ENCODE results near the gene OPRM1. TPM values are rescaled to one million over a fixed set of nuclear protein-coding genes. Genes with fewer than 3 reads are reported as not detected.

Gene OPRM1
- total RNA-seq, 1 donor from 2014 or later = 21.9 TPM

DNA sequence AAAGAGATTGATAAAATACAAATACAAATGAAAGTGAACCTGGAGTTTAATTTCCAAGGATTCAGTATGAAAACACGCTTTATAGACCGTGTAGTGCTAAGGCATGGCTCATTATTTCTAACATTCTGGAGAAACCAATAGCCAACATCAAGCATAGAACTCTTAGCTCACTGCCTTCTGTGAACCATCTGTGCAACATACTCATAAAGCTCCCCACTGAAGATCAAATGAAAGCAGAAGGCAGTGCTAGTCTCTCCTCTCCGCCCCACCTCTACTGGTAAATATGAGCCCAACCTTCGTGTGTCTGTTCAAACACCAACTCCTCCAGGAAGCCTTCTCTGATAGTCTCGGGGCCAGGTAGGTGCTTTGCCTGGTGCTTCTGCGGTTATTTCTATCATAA lies 163.9 kb downstream of the OPRM1 start:
- DNase-seq (ENCODE audit: low spot score) = no peak

DNA sequence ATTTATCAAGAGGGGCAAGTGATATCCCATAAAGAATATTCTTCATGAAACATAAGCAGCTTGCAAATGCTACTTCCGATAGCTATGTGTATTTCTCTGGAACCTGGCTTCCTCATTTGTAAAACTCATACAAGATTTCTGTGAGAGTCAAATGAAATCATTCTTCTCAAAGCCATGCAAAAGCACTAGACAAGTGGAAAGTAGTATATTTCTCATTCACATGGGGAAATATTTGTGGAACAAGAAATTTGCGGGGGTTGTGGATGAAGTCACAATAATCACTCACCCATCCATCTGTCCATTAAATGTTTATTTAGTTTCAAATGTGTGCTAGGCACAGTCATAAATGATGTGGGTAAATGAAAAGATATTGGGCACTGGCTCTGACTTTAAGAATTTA lies 167.1 kb downstream of the OPRM1 start:
- DNase-seq (ENCODE audit: low spot score) = no peak

DNA sequence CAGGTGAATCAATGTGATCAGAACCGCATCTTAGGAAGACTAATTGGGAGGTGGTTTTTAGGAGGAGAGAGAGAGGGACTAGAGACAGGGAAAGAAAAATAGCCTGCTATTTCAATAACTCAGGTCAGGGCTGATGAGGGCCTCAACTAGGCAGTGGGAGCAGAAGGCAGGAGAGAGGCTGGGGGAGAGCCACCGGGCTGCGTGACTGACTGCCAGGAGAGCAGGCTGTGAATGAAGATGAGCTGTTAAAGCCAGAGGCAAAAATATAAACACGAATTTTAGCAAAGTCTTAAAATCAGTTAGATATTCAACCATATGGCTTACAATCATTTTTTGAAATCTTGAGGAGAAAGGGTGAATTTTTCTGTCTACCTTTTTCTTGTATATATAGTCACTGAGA lies 168.0 kb downstream of the OPRM1 start:
- no peak for DNase-seq (ENCODE audit: low spot score)

DNA sequence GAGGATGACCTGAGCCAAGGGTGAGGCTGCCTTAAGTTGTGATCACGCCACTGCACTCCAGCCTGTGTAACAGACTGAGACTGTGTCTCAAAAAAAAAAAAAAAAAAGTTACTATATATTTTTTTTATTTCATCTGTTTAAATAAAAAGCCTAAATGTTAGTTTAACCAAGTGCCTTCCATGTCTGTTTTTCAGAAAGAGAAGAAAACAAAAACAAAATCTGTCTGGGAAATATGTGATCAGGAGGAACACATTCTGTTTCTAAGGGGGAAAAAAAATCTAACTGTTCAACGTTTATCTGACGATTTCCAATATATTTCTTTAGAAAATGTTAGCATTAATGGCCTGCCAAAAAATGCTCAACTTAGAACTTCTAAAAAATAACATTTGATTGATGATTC lies 170.5 kb downstream of the OPRM1 start:
- DNase-seq (ENCODE audit: low spot score) = no peak

DNA sequence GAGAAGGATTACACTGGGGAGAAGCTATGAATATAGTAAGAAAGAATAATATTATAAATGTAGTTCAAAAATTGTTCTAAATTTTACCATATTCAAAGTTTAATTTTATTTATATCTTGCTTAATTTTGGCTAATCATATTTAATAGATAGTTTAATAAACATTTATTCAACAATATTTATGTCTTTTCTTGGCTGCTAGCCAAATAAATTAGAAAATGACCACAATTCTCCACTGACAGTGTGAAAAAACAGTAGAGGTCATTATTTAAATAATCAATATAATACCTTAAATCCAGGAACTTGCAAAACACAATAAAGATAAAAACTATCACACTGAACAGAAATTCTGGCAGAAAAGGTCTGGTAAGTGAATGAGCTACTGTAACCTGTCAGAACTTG lies 171.6 kb downstream of the OPRM1 start:
- no peak for DNase-seq (ENCODE audit: low spot score)

DNA sequence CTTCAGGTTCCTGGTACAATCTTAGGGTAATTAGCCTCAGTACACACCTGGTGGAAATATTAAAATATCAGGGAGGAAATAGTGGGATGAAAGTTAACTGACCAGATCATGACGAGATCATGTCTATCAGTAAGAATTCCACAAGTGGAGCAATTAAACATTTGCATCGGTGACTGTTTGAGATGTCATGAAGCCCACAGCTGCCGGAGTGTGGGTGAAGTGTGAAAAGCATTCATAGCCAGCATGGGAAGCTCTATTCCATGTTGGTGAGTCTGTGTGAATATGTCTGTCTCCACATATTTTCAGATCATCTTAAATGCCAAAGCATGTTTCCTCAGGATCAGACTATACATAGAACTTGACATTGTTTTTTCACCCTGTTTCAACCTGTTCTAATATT lies 174.7 kb downstream of the OPRM1 start:
- no peak for DNase-seq (ENCODE audit: low spot score)

DNA sequence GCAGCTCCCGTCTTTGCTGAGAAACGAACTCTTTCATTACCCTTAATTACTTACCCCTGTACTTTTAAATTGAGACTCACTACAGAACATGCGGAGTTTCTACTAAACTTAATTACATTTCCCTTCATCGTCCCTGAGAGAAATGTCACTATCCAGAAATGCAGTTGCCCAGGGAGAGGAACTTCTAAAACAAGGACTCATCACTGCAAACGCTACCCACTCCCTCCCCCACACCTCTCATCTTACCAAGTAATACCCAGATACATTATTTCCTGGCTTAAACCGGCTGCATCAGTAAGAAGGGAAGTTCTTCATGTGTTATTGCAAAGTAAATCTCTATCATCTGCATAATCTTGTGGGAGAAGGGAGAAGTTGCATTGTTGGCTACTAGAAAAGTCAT lies 179.3 kb downstream of the OPRM1 start:
- peak; percentile 25 for DNase-seq (ENCODE audit: low spot score)

DNA sequence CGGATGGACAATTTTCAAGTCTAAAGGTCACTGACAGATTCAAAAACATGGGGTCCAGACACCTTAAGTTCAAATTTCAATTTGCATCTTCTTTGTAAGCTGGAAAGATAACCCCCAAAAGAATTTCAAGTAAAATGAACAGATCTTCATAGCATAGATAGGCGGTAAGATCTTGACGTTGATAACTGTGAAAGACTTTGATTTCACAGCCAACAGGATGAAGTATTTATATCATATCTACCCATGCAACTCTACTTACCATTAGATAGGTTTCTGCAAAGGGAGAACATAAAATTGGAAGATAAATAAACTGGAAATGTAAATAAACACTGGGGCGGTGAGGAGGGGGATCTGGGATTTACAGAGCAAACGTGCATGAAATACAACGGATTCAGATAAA lies 179.7 kb downstream of the OPRM1 start:
- no peak for DNase-seq (ENCODE audit: low spot score)

DNA sequence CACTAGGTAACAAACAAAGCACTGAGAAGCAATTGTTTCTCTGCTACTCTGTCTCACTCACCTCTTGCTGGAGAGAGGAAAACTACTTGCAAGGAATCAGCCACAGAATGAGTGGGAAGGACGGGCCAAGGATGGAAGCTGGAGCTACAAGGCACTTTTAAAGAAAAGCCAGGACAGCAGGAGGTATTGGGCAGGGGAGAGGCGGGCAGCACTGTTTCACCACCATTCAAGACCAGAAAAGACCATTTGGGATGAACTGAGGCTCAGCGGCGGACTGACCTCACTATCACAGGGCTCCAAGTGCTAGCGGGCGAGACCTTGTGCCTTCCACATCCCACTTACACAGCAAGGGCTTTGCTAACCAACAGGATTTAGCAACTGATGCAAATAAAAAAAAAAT lies 180.2 kb downstream of the OPRM1 start:
- no peak for DNase-seq (ENCODE audit: low spot score)

DNA sequence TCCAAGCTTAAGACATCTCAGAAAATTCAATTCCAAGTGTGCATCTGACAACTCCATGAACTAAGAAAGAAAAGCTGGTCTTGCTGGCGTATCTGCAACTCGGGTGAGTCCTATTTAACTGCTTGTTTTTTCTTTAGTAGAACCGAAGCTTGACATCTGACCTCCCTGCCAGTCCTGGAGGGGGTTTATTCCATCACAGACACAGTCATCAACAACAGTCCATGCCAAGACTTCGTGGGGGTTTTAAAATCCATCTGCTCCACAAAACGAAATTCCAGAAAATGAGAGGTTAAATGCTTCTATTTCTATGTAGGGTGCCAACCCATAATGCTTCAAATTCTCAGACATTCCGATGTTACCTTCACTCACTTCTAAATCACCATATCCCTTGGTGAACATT lies 183.7 kb downstream of the OPRM1 start:
- DNase-seq (ENCODE audit: low spot score) = peak; percentile 40

DNA sequence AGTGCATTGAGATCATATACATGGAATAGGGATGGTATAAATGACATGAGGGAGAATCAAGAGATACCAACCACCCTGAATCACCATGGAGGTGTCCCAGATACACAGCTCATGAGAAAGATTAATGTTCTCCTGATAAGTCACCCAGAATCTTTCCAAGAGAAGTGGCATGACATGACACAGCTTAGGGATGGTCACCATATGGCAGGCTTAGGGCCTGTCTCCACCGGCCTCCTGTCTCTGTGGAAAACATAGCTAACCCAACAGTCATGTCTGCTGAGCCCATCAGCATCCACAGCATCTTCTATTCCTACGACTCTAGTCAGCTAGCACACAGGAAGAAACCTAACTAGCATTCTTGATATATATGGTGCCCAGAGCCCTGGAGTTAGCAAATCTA lies 184.3 kb downstream of the OPRM1 start:
- DNase-seq (ENCODE audit: low spot score) = no peak

DNA sequence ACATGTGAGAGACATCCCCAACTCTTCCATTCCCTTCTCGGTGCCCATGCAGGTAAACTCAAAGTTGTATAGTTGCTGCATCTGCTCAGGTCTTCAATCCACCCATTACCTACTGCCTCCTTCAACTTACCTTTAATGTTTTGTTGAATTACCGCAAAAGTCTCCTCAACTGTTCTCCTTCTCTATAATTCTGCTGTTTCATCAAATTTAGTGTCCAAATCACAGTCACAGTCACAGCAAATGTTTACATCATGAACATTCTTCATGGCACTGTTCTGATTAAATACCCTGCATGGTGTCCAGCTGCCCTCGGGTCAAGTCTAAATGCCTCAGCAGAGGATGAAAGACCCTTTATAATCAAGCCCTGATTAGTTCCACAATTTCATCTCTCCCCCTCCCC lies 187.4 kb downstream of the OPRM1 start:
- no peak for DNase-seq (ENCODE audit: low spot score)

DNA sequence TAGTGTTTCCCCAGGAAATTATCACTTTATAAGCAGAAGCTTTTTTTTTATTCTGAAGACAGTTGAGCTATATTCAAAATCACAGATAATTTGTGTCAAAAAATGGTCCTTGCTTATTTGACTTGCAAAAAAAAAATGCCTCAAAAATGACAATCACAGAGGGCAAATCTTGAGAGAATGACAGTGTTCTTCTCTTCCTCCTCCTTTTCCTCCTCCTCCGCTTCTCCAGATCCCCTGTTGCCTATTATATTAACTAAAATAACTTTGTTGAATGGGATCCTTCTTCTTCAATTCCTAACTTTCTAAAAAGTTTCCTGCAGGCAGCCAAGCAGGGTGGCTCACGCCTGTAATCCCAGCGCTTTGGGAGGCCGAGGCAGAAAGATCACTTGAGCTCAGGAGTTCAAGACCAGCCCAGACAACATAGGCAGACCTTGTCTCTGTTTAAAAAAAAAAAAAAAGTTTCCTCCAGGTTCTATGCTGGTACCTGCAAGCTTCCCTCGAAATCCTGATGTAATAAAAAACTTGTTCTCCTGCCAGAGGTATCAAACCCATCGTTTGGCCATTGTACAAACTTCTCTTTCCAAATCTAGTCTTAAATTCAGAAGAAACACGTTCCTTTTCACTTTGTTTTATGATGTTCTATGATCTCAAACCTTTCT lies 189.0 kb downstream of the OPRM1 start:
- DNase-seq (ENCODE audit: low spot score) = no peak

DNA sequence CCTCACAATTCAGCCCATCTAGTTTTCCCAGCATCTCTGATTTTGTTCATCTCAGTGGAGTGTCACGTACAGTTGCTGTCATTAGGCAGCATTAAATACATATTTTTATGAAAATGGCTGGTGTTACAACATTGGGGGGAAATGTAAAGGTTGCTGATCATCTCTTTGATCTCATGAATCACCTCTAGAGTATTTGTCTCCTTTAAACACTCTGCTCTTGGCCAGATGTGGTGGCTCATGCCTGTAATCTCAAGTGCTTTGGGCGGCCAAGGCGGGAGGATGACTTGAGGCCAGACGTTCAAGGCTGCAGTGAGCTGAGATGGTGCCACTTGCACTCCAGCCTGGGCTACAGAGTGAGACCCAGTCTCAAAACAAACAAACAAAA lies 189.5 kb downstream of the OPRM1 start:
- DNase-seq (ENCODE audit: low spot score) = no peak

DNA sequence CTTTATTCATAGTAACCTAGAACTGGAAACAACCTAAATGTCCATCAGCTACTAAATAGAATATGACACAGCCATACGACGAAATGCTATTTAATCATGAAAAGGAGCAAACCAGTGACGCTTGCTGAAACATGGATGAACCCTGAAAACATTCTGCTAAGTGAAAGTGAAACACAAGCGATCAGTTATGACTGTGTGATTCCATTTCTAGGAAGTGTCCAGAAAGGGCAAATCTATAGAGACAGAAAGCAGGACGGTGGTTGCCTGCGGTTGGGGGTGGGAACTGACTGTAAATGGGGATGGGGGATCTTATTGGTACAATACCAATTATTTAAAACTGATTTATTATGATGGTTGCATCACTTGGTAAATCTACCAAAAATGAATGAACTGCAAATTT lies 190.7 kb downstream of the OPRM1 start:
- no peak for DNase-seq (ENCODE audit: low spot score)

DNA sequence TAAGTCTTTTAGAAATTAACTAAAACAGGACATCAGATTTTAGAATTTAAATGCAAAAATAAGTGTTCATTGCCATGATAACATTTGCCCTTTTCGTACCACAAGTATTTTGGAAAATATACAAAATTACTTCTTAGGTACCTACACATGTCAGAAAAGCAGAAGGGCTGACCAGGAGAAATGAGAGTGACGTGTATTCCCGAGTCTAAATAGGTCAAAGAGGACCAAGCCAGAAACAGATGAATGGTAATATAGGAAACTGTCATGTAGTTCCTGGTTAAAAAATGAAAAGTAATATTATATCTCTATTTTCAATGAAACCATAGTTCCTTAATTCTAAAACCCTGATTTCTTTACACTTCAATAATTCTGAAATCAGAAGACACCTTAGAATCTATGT lies 191.4 kb downstream of the OPRM1 start:
- no peak for DNase-seq (ENCODE audit: low spot score)

DNA sequence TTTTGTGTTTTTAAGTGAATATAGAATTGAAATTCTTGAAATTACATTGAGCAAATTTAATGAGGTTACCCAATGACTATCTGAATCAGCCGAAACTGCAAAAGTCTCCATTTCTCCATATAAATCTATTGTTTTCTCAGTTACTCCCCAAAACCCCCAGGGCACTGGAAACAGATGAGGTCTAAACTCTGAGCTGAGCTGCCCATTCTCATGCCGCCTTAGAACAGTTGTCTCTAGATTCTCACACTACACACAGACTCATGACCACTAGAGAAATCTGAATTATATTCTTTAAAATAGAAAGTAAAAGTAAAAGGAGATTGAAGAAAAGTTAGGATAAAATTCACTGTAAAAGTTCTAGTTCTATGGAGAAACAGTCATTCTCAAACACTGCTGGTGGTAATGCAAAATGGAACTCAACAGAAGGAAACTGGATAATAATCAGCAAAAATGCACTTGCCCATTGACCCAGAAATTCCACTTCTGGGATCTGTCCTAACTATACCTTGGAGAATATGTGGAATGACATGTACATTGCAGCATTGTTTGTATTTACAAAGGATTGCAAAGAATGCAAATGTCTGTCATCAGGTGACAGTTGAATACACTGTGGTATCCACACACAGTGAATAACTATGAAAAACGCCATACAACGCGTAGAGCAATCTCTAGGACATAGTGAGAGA lies 192.0 kb downstream of the OPRM1 start:
- no peak for DNase-seq (ENCODE audit: low spot score)

DNA sequence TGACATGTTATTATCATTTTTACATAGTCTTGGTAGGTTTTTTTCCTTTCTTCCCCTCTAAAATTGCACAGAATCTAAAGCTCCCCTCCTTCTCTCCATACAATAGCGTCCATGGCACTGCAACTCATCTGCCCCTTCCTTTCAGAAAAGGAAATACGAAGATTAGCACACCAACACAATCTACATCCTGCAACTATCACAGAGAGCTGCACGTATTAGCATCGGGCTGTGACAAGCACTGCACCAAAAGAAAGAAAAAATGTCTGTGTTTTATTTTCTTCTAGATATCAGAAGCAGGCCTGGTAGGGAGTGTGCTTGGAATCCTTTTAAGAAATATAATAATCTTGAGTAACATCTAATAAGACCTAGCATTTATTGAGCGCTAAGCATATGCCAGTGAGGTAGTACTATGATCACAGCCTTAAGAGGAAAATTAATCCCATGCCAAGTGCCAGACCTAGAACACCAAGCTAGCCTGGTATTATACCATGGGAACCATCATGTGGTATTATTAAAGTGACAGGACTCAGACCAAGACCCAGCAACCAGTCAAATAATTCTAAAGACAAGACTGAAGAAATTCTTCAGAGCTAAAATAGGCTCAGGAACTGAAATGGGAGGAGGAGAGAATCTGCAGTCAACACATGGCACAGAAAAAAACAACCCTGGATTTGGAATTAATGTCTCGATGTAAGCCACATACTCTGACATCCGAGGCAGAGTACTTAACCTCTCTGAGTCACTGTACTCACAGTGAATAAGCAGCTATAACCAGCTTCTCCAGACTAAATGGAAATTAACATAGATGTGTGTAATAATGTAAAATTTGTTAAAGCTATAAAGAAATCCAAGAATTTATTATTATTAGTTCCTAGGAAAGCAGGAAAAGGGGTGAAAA lies 193.2 kb downstream of the OPRM1 start:
- peak; percentile 88 for DNase-seq (ENCODE audit: low spot score)

DNA sequence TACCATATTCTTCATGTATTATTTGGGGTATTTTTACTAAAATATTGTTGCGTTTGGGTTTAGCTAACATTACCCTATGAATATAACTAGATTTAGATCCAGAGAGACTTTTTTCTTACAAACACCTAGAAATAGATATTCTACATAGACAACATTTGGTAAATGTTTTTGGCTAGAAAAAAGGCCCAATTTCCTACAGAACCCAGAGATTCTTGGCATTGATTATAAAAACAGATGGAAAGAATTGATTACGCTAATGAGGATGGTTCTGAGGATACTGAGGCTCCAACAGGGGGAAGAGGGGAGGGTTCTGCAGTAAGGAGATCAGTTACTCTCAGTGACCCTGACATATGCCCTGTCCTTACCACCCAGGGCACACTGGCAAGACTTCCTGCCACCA lies 194.3 kb downstream of the OPRM1 start:
- DNase-seq (ENCODE audit: low spot score) = no peak

DNA sequence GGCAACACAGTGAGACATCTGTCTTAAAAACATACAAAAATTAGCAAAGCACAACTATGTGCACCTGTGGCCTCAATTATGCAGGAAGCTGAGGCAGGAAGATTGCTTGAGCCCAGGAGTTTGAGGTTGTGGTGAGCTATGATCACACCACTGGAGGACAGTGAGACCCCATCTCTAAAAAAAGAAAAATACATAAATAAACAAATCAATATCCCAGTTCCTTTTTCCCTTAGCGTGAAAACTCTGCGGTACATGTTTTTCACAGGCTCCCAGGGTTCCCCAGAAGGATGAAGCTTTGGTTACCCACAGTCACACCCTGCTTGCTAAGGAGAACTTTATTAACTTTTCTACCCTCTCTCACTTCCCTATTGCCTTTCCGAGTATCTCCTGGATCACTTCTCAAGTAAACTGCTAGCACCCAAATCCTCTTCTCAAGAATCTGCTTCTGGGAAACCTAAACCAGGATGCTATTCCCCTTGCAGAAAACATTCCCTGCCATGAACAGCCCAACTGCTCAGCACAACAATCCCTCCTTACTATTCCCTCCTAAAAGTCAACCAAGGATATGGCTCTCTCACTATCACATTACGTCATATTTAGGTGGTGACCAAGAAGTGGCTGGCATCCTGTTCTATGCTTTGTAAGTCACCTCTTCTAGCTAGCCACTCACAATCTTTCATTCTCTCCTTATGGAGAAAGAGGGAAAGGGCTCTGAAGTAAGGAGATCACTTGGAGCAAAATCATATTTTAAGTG lies 195.2 kb downstream of the OPRM1 start:
- DNase-seq (ENCODE audit: low spot score) = no peak

DNA sequence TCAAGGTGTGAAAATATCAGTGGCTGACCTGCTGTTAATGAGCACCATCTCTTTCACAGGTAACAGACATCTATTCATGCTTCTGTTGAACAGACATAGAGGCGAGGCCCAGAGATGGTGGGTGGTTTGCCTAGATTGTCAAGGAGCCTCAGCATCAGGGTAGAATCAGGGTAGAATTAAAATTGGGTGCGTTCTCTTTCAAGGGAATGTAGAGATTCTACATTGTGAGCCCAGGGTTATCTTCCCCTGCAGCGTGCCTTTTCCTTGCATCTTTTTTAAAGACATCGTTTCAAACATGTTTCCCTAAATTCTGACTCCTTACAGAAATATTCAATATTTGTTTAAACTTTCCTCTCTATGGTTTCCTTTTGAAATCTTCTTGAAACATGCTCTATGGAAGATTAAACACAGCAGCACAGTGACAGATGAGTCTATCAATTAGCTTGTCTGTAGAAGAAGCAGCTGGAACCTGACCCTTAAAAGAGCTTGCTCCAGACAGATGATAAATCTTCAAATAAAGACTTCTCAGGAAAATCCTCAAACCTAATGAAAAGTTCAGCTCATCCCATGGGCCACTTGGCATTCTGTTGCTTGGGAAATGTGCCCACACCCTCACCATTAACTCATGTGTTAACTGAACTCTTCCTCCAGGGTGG lies 197.7 kb downstream of the OPRM1 start:
- no peak for DNase-seq (ENCODE audit: low spot score)
